GM18505 (cell line): Measurements from ENCODE around the gene SLC48A1.

Experiments used
- ATAC-seq: cut with Tn5 transposase; IDR thresholded peaks from one replicate; pipeline ENCODE4 v1.9.1; 2021; ENCODE audit not compliant: unreplicated experiment
- POLR2A ChIP-seq: IDR thresholded peaks from 4 replicates; pipeline ENCODE4 v1.6.1; 2011; ENCODE audit warnings: borderline replicate concordance; ENCODE audit not compliant: insufficient read depth, insufficient read length; ENCODE audit errors: extremely low read depth

SLC48A1 gene

DNA sequence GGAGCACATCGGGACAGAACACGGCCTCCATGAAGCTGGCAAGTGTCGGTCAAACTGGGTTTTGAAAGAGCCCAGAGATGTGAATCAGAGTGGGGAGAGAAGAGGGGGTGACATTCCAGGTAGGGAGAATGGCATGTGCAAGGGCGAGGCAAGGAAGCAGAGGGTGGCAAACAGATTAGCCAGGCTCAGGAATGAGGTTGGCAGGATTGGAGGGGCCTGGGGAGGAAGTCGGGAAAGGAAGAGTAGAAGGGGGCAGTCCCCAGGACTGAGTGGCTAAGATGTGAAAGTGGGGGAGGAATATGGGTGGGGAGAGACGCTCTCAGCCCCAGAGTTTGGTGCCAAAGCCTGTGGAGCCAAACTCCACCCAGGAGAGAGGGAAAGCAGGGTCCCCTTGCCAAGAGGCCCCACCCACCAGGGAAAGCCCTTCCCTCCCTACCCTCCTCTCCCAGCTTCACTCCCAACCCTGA, 52.2 kb downstream of the SLC48A1 start:
- no peak for ATAC-seq
- no peak for TF ChIP-seq POLR2A

DNA sequence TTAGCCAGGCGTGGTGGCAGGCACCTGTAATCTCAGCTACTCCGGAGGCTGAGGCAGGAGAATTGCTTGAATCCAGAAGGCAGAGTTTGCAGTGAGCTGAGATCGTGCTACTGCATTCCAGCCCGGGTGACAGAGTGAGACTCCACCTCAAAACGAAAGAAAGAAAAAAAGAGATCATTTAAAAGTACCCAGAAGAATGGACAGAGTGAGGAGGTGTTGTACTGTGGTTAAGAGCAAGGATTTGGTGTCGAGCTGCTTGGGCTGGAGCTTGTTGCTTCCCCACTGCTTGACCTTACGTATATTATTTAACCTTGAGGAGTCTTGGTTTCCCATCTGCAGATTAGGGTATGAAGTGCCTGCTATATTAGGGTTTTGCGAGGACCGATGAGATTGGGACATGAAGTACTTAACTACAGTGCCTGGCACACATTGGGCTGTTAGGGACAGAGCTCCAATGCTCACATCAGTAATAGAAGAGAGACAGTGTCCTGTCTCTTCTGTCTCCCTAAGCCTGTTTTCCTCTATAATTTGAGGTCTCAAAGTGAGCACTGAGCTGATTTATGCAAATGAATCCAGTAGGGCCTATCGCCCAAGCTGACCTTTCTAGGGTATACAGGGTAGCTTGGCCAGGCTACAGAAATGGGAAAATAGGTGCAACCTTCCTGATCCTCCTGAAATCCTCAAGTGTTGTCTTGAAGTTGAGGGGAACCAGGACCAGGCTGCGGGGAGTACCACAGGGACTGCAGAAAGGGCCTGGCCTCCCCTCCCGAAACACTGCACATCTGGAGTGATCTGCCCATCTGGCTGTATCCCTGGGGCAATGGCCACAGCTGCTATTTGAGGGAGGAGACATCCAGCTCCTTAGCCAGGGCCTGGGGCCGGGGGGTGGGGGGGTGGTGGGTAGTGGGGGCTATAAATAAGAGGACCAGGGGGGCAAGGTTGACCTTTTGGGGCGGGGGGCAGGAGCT, 55.3 kb downstream of the SLC48A1 start:
- no peak for ATAC-seq
- no peak for TF ChIP-seq POLR2A

DNA sequence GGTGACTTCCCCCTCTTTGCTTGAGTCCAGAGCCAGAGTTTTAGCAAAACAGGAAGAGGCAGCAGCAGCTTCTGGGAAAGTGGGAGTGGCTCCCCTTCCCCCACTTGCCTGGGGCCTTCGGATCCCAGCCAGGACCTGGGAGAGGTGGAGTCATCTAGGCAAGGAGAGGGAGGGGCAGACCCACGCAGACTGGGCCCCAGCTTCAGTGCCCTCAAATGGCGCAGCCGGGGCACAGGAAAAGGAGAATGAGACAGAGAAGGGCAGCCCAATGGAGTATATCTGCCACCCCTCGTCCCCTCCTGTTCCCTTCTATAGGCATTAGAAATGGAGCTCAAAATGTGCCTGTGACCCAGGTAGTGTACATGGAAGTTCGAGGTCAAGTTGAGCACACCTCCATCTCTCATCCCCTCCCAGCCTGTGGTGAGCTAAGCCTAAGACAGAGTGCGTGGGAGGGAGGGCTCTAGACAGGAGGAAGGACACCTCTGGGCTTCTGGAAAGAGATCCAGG, 56.0 kb downstream of the SLC48A1 start:
- no peak for ATAC-seq
- TF ChIP-seq POLR2A = no peak

DNA sequence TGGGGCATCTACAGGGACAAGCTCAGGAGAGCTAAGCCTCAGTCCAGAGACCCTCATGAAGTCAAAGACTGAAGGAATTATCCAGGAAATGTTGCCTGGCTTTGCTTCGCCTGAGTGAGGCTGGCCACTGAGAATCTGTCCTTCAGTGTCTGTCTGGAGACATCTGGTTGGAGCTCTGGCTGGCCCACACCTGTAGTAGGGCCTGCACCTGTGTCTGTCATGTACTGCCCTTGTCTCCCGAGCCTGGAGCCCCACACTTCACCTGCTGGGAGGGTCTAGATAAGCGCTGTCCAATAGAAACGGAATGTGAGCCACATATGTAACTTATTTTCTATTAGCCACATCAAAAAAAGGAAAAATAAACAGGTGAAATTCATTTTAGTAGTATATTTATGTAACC, 56.5 kb downstream of the SLC48A1 start:
- no peak for TF ChIP-seq POLR2A
- no peak for ATAC-seq
